Kidney (tissue), 22 donors: ENCODE data around the gene SPSB3. TPM values are rescaled to one million over a fixed set of nuclear protein-coding genes. Genes with fewer than 3 reads are reported as not detected.

Source experiments
- DNase-seq, 5 donors: peaks; one replicate each; pipeline ENCODE4 v3.0.0-alpha.2; 2013 to 2020
- FAIRE-seq: peaks from 2 replicates; lab custom pipeline; 2012; peaks lifted over from hg19 to GRCh38; lab: Jason Lieb, UNC
- H3K27ac ChIP-seq, 2 donors: one replicate each; pipeline ENCODE4 v1.7.0; 2013; ENCODE audit warnings: low read depth in 2 of 2, low read length in 2 of 2, inconsistent platforms in 1 of 2
- H3K27me3 ChIP-seq: one replicate; pipeline ENCODE4 v1.7.1; 2013; ENCODE audit warnings: low read length, inconsistent platforms; ENCODE audit not compliant: control insufficient read depth, insufficient read depth
- H3K36me3 ChIP-seq, 3 donors: one replicate each; pipeline versions ENCODE4 v1.7.0 to v1.7.1; 2013; ENCODE audit warnings: low read length in 3 of 3, control low read depth in 1 of 3, inconsistent platforms in 1 of 3; ENCODE audit not compliant: insufficient read depth in 3 of 3, control insufficient read depth in 2 of 3
- H3K4me1 ChIP-seq, 3 donors: one replicate each; pipeline versions ENCODE4 v1.7.0 to v1.7.1; 2013; ENCODE audit warnings: low read length in 3 of 3, inconsistent platforms in 1 of 3, low read depth in 1 of 3; ENCODE audit not compliant: control insufficient read depth in 2 of 3, insufficient read depth in 2 of 3
- H3K4me3 ChIP-seq, 3 donors: one replicate each; pipeline versions ENCODE4 v1.7.0 to v1.8.1; 2013; ENCODE audit warnings: low read length in 3 of 3, control low read depth in 1 of 3, inconsistent platforms in 1 of 3
- H3K9ac ChIP-seq, 3 donors: one replicate each; pipeline versions ENCODE4 v1.7.0 to v1.7.1; 2013; ENCODE audit warnings: low read length in 3 of 3, control low read depth in 1 of 3, inconsistent platforms in 1 of 3
- H3K9me3 ChIP-seq, 3 donors: one replicate each; pipeline versions ENCODE4 v1.7.0 to v1.7.1; 2013; ENCODE audit warnings: low read length in 3 of 3, control low read depth in 1 of 3, inconsistent platforms in 1 of 3; ENCODE audit not compliant: control insufficient read depth in 2 of 3, insufficient read depth in 1 of 3
- CTCF ChIP-seq: IDR thresholded peaks from 3 replicates; pipeline ENCODE4 v1.5.1; 2012; ENCODE audit warnings: mild to moderate bottlenecking, moderate library complexity, borderline replicate concordance; ENCODE audit not compliant: insufficient read depth; ENCODE audit errors: extremely low read depth
- intact Hi-C: fragments of 100-400 bp; cut with DNase I; formaldehyde crosslinking; loops from one replicate; pipeline ENCODE4 v1.11.1; 2022
- long read RNA-seq, 10 donors: library from polyadenylated mRNA in 1 of 10; unstranded in 1 of 10; transcript quantifications; one replicate each; pipeline ENCODE4 v2.0.0 and lab custom pipeline, GENCODE V29; 2021 to 2026
- polyA plus RNA-seq: library from polyadenylated mRNA; stranded (reverse); fragments of 350-450 nt; fragmentation: Illumina TruSeq; extraction: RNeasy Lipid Tissue Mini Kit (QIAGEN cat#74804); gene quantifications from one replicate; pipeline ENCODE4 v1.2.3, GENCODE V29; 2014; ENCODE audit warnings: low read depth, low replicate concordance; ENCODE audit not compliant: insufficient read depth
- total RNA-seq: library from RNA; stranded (reverse); fragmentation: NEBNext Ultra II Directional; extraction: Animal tissue kit (Norgen Biotek cat#: 25700); gene quantifications from one replicate; pipeline ENCODE4 v1.2.1, GENCODE V29; 2021
- donor health status: control.
- donor health status: control.
- donor health status: control.
- donor health status: control.
- donor health status: control.
- donor health status: DM: yes; HTN: yes; CAD: no.
- donor health status: Normal renal cell carcinoma (clear cell type).

SPSB3 gene
- total RNA-seq (57.7 TPM), polyA plus RNA-seq (55.1 TPM)
- long read RNA-seq, donor 1, transcript SPSB3-208 (7 exons, 1,784 nt), result major isoform, 9 of 22 reads
- long read RNA-seq, donor 1, transcript SPSB3-201 (6 exons, 1,449 nt), result minor isoform, 7 of 22 reads
- long read RNA-seq, donor 1, transcript SPSB3-209 (6 exons, 1,628 nt), result minor isoform, 5 of 22 reads
- long read RNA-seq, donor 1, partial matches to known transcripts, result 0 of 22 reads
- long read RNA-seq, donor 1, other reads (novel, unspliced or antisense), result 0 of 22 reads
- long read RNA-seq, donor 2, transcript SPSB3-208 (7 exons, 1,784 nt), result major isoform, 10 of 22 reads
- long read RNA-seq, donor 2, transcript SPSB3-209 (6 exons, 1,628 nt), result minor isoform, 5 of 22 reads
- long read RNA-seq, donor 2, partial matches to known transcripts, result 0 of 22 reads
- long read RNA-seq, donor 2, other reads (novel, unspliced or antisense), result 0 of 22 reads
- long read RNA-seq, donor 3, transcript SPSB3-209 (6 exons, 1,628 nt), result major isoform, 5 of 166 reads
- long read RNA-seq, donor 3, transcript SPSB3-208 (7 exons, 1,784 nt), result major isoform, 5 of 166 reads
- long read RNA-seq, donor 3, transcript SPSB3-201 (6 exons, 1,449 nt), result major isoform, 5 of 166 reads
- long read RNA-seq, donor 3, partial matches to known transcripts, result 113 of 166 reads
- long read RNA-seq, donor 3, other reads (novel, unspliced or antisense), result 34 of 166 reads
- long read RNA-seq, donor 4, transcript SPSB3-209 (6 exons, 1,628 nt), result minor isoform, 5 of 34 reads
- long read RNA-seq, donor 4, transcript SPSB3-201 (6 exons, 1,449 nt), result minor isoform, 6 of 34 reads
- long read RNA-seq, donor 4, transcript SPSB3-208 (7 exons, 1,784 nt), result major isoform, 10 of 34 reads
- long read RNA-seq, donor 4, partial matches to known transcripts, result 8 of 34 reads
- long read RNA-seq, donor 4, other reads (novel, unspliced or antisense), result 0 of 34 reads
- long read RNA-seq, donor 5, result 0 reads
- long read RNA-seq, donor 6, transcript SPSB3-208 (7 exons, 1,784 nt), result major isoform, 7 of 10 reads
- long read RNA-seq, donor 6, partial matches to known transcripts, result 0 of 10 reads
- long read RNA-seq, donor 6, other reads (novel, unspliced or antisense), result 0 of 10 reads
- long read RNA-seq, donor 7, transcript SPSB3-209 (6 exons, 1,628 nt), result minor isoform, 36 of 162 reads
- long read RNA-seq, donor 7, transcript SPSB3-202 (5 exons, 1,509 nt), result minor isoform, 15 of 162 reads
- long read RNA-seq, donor 7, transcript SPSB3-201 (6 exons, 1,449 nt), result minor isoform, 13 of 162 reads
- long read RNA-seq, donor 7, transcript SPSB3-208 (7 exons, 1,784 nt), result major isoform, 50 of 162 reads
- long read RNA-seq, donor 7, partial matches to known transcripts, result 17 of 162 reads
- long read RNA-seq, donor 7, other reads (novel, unspliced or antisense), result 20 of 162 reads
- long read RNA-seq, donor 8, transcript SPSB3-209 (6 exons, 1,628 nt), result minor isoform, 6 of 22 reads
- long read RNA-seq, donor 8, transcript SPSB3-208 (7 exons, 1,784 nt), result major isoform, 11 of 22 reads
- long read RNA-seq, donor 8, partial matches to known transcripts, result 0 of 22 reads
- long read RNA-seq, donor 8, other reads (novel, unspliced or antisense), result 0 of 22 reads
- long read RNA-seq, donor 9, transcript SPSB3-208 (7 exons, 1,784 nt), result major isoform, 7 of 13 reads
- long read RNA-seq, donor 9, partial matches to known transcripts, result 0 of 13 reads
- long read RNA-seq, donor 9, other reads (novel, unspliced or antisense), result 0 of 13 reads
- long read RNA-seq, donor 10, transcript SPSB3-208 (7 exons, 1,784 nt), result major isoform, 14 of 51 reads
- long read RNA-seq, donor 10, partial matches to known transcripts, result 9 of 51 reads
- long read RNA-seq, donor 10, other reads (novel, unspliced or antisense), result 19 of 51 reads

- H3K27ac ChIP-seq, result peak within 1 kb of the TSS; percentile 32 to 71
- intact Hi-C loops, result no loop called here
- DNase-seq (peak; percentile 100), FAIRE-seq (peak; percentile 99)
- H3K4me3 ChIP-seq, result peak within 1 kb of the TSS; percentile 66 to 88 (median 83)
- no peak for TF ChIP-seq CTCF
- no peaks in the 10 kb centered on the region for H3K27me3 ChIP-seq
- peaks cover 0 to 5% (median 2%) of the 10 kb centered on the region in 3 donors for H3K36me3 ChIP-seq
- peak within 1 kb of the TSS; percentile 29 to 71 (median 59) for H3K9ac ChIP-seq
- no peaks in the 10 kb centered on the region for H3K9me3 ChIP-seq
- H3K4me1 ChIP-seq, result peaks cover 0 to 16% (median 12%) of the 10 kb centered on the region in 3 donors
Measured at GRCh38 chr16:1782408-1783264, at the start of gene SPSB3, which contains the start of gene NUBP2. Gene SPSB3 (minus strand): TSS chr16:1782571. CDS start chr16:1781483, 1,088 bp downstream. Gene NUBP2 (plus strand): TSS chr16:1782960. CDS start chr16:1783021, 61 bp downstream.

GRCh38 chr16:1831186-1832075, 49.1 kb upstream of the SPSB3 start:
- Histone ChIP-seq H3K36me3 (peaks cover 0 to 2% (median 0%) of the 10 kb centered on the region in 3 donors), H3K27ac (peak overlapping the region; percentile 8 to 37), H3K27me3 (no peaks in the 10 kb centered on the region), H3K9me3 (no peaks in the 10 kb centered on the region), H3K4me3 (peak overlapping the region in 2 of 3 donors; percentile 17 to 29), H3K4me1 (peaks cover 0 to 14% (median 3%) of the 10 kb centered on the region in 3 donors), H3K9ac (no peak overlapping the region)
- no peak for TF ChIP-seq CTCF
- intact Hi-C loops, result no loop called here
- peak in 1 of 5 donors; percentile 14 for DNase-seq
- FAIRE-seq, result no peak
